Measurements from ENCODE around the gene EFCAB12. TPM values are rescaled to one million over a fixed set of nuclear protein-coding genes. Genes with fewer than 3 reads are reported as not detected.
"Not testable (repeated sequence)": the region's sequence is repeated elsewhere in the genome, so short reads cannot be mapped to it uniquely, and the experiment has no call there.

The EFCAB12 gene
- polyA plus RNA-seq, 1 experiment: 0.07 TPM

DNA sequence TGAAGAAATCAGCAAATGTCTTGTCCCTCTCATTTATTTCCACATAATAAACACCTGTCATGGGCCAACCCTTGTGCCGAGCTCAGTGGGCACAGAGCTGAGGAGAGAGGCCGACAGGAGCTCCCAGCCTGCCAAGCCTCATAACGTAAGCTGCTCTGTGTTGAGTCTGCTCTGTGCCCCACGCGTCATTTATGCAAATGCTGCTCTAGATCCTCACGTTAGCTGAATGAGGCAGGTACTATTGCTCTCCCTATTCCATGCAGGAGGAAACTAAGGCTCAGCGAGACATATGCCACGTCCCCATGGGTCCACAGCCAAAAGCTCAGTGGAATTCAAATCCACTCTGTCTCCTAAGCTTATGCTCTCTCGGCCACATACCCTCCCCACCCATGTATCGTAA, 41.5 kb downstream of the EFCAB12 start:
- H3K27me3 ChIP-seq (ENCODE audit: control insufficient read depth, insufficient read depth, low read length): no peaks in the 10 kb centered on the region
- TF ChIP-seq, protein P1, sequence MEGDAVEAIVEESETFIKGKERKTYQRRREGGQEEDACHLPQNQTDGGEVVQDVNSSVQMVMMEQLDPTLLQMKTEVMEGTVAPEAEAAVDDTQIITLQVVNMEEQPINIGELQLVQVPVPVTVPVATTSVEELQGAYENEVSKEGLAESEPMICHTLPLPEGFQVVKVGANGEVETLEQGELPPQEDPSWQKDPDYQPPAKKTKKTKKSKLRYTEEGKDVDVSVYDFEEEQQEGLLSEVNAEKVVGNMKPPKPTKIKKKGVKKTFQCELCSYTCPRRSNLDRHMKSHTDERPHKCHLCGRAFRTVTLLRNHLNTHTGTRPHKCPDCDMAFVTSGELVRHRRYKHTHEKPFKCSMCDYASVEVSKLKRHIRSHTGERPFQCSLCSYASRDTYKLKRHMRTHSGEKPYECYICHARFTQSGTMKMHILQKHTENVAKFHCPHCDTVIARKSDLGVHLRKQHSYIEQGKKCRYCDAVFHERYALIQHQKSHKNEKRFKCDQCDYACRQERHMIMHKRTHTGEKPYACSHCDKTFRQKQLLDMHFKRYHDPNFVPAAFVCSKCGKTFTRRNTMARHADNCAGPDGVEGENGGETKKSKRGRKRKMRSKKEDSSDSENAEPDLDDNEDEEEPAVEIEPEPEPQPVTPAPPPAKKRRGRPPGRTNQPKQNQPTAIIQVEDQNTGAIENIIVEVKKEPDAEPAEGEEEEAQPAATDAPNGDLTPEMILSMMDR (IDR thresholded peaks at IDR 0.05; ENCODE audit: low read depth, low read length): no peak
- no peaks in the 10 kb centered on the region for H3K9me3 ChIP-seq (ENCODE audit: control insufficient read depth, insufficient read depth, low read length)
- no peak for DNase-seq (ENCODE audit: low read depth, low spot score)
- POLR2A ChIA-PET: no interaction called here
- H3K27ac ChIP-seq (ENCODE audit: low read depth, low read length): no peak overlapping the region
- CTCF ChIA-PET: interaction anchor here (1.7 kb wide), 1 partner anchor 49 kb away, joined by 5 read pairs; no protein-coding TSS in a partner anchor
- H3K4me3 ChIP-seq (ENCODE audit: low read depth, low read length): no peak overlapping the region

DNA sequence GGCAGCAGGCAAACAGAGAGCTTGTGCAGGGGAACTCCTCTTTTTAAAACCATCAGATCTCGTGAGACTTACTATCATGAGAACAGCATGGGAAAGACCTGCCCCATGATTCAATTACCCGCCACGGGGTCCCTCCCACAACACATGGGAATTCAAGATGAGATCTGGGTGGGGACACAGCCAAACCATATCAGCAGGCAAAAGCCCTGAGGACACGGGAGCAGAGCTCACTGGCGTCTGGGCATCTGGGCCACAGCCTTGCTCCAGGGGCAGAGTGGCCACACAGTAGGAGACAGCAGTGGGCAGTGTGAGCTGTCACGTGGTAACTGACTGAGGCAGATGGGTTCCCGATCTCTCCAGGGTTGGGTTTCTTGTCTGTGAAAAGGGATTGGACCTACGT, 42.9 kb downstream of the EFCAB12 start:
- POLR2A ChIA-PET: interaction anchor here (0.6 kb wide), 1 partner anchor 208 kb away, joined by 9 read pairs; no protein-coding TSS in a partner anchor
- H3K4me3 ChIP-seq (ENCODE audit: low read depth, low read length); H3K27ac ChIP-seq (ENCODE audit: low read depth, low read length); H3K9me3 ChIP-seq (ENCODE audit: control insufficient read depth, insufficient read depth, low read length); DNase-seq (ENCODE audit: low read depth, low spot score); H3K27me3 ChIP-seq (ENCODE audit: control insufficient read depth, insufficient read depth, low read length): not testable (repeated sequence)
- CTCF ChIA-PET: interaction anchor here (0.5 to 1.2 kb wide), 2 partner anchors 43 to 353 kb away, joined by 3 read pairs; partner anchors contain the start of gene EFCAB12

DNA sequence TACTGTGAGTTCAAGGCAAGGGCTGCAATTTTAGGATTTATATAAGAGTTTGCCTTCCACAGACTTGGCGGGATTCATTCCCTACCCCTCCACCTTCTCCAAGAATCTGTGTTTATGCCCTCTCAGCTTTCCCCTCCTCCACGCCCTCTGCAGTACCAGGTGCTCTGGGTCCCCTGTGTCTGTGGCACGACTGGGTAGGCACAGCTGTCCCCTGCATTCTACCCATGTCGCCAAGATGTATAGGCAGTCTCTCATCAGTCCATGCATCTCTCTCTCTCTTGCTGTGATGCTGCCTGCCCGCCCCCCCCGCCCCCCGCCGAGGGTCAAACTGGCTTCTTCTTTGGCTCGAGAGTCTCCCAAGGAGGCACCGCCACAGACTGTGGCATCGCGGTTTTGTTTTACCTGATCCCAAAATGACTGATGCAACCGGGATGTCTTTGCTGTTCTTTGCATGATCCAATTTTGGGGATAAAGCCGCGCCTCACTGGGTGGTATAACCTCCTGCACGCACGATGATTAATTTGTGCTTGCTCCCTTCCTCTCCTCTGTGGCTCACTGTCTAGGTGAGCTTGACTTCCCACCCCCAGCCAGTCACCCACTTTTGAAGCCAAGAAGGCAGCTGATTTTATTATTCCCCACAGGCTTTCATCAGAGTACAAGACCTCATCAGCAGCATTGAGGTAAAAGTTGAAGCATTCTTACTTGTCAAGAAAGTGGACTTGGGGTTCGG, 43.7 kb downstream of the EFCAB12 start:
- no peak for DNase-seq (ENCODE audit: low read depth, low spot score)
- Histone ChIP-seq H3K4me3 (ENCODE audit: low read depth, low read length) (no peak overlapping the region), H3K27me3 (ENCODE audit: control insufficient read depth, insufficient read depth, low read length) (no peaks in the 10 kb centered on the region), H3K9me3 (ENCODE audit: control insufficient read depth, insufficient read depth, low read length) (no peaks in the 10 kb centered on the region; the same call in 1 of the 2 replicates), H3K27ac (ENCODE audit: low read depth, low read length) (no peak overlapping the region)
- POLR2A ChIA-PET: interaction anchor here (0.6 kb wide), 1 partner anchor 207 kb away, joined by 9 read pairs; no protein-coding TSS in a partner anchor
- TF ChIP-seq, protein P1 (IDR thresholded peaks at IDR 0.05; ENCODE audit: low read depth, low read length): no peak
- CTCF ChIA-PET: interaction anchor here (0.5 to 1.5 kb wide), 4 partner anchors 44 to 354 kb away, joined by 3 read pairs; partner anchors contain the start of gene EFCAB12

DNA sequence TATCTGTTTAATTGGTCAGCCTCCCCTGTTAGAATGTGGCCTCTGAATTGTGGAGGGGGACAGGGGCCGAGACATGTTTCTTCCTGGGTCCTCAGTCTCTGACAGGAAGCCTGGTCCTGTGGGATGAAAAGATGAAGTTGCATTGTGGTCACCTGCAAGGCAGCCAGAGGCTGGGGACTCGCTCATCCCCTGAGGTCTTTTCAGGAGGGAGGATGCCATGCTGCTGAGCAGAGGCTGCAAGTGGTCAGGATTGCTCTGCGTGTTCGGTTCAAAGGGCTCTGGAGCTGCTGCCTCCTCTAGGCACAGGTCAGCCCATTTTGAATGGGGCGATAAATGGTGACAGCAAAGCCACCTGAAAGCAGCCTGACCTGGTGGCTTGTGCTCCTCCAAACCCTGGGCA, 44.3 kb downstream of the EFCAB12 start:
- not testable (repeated sequence) for H3K27me3 ChIP-seq (ENCODE audit: control insufficient read depth, insufficient read depth, low read length); DNase-seq (ENCODE audit: low read depth, low spot score); H3K4me3 ChIP-seq (ENCODE audit: low read depth, low read length); H3K27ac ChIP-seq (ENCODE audit: low read depth, low read length); H3K9me3 ChIP-seq (ENCODE audit: control insufficient read depth, insufficient read depth, low read length)
- ChIA-PET POLR2A (interaction anchor here (1.1 kb wide), 1 partner anchor 51 kb away, joined by 4 read pairs; no protein-coding TSS in a partner anchor), CTCF (interaction anchor here (0.7 to 2.8 kb wide), 13 partner anchors 15 to 557 kb away, joined by 3 to 31 read pairs (median 8); partner anchors contain the start of genes EFCAB12, IFT122 and MBD4)

DNA sequence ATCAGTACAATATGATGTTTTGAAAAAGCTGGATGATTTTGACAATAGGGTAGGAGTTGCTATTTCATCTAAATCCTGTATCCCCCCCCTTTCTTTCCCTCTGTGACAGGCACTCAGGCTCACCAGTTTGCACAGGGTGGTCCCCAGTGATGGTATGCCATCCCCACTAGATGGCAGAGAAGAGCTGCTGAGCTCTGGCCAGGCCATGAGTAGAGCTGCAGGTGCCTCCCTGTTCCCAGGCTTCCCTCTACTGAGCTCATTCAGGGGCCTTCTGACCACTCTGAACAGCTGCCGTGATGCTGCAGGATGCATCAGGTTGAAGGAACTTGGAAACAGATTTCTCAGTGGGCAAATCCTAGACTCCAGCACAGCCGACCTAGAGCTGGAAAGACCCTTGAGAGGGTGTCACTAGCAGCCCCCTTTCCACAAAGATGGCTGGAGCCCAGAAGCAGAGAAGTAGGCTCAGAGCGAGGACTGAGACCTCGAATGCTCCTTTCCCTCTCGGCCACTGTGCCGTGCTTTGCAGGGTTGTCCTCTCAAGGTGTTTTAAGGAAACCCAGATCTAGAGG, 45.1 kb downstream of the EFCAB12 start:
- TF ChIP-seq, protein P1 (IDR thresholded peaks at IDR 0.05; ENCODE audit: low read depth, low read length): peak; percentile 91
- Histone ChIP-seq H3K27me3 (ENCODE audit: control insufficient read depth, insufficient read depth, low read length) (no peaks in the 10 kb centered on the region), H3K4me3 (ENCODE audit: low read depth, low read length) (no peak overlapping the region), H3K27ac (ENCODE audit: low read depth, low read length) (no peak overlapping the region), H3K9me3 (ENCODE audit: control insufficient read depth, insufficient read depth, low read length) (peaks cover under 1% of the 10 kb centered on the region)
- CTCF ChIA-PET: interaction anchor here (0.6 to 2.8 kb wide), 44 partner anchors 9 to 558 kb away, joined by 3 to 31 read pairs (median 4); partner anchors contain the start of genes EFCAB12, IFT122 and MBD4
- POLR2A ChIA-PET: interaction anchor here (0.6 to 1.2 kb wide), 5 partner anchors 45 to 188 kb away, joined by 3 to 7 read pairs (median 4); partner anchors contain the start of gene EFCAB12
- peak; percentile 49 for DNase-seq (ENCODE audit: low read depth, low spot score)
